Vagina (tissue), 2 donors: ENCODE measurements around the gene VAV1.

Source experiments
- CTCF ChIP-seq, 3 experiments: fragments of 450-650 bp in 2 of 3; fragments of 200-600 bp in 1 of 3; sonication (generic) in 1 of 3; IDR thresholded peaks; one replicate each; pipeline ENCODE4 v1.5.1; 2017 to 2019; ENCODE audit warnings: antibody characterized with exemption in 3 of 3, mild to moderate bottlenecking in 2 of 3, moderate library complexity in 2 of 3
- POLR2A ChIP-seq, 2 donors: fragments of 450-650 bp; IDR thresholded peaks; one replicate each; pipeline ENCODE4 v1.6.1; 2017; ENCODE audit warnings: antibody characterized with exemption in 2 of 2, mild to moderate bottlenecking in 2 of 2, moderate library complexity in 2 of 2
- POLR2AphosphoS5 ChIP-seq, 2 donors: sonication (generic); formaldehyde crosslinking; IDR thresholded peaks; one replicate each; pipeline ENCODE4 v1.9.0; 2017; ENCODE audit warnings: antibody characterized with exemption in 2 of 2, mild to moderate bottlenecking in 2 of 2, low read depth in 1 of 2; ENCODE audit not compliant: insufficient read depth in 1 of 2

- TF ChIP-seq CTCF (IDR thresholded peaks at IDR 0.05) (peak in 2 of 3 experiments; percentile 35 to 36), POLR2A (IDR thresholded peaks at IDR 0.05) (no peak), POLR2AphosphoS5 (IDR thresholded peaks at IDR 0.05; ENCODE audit: insufficient read depth in 1 of 2, low read depth in 1 of 2) (peak; percentile 47 to 69)
These were observed 19.1 kb upstream of the VAV1 start for GRCh38 chr19:6753178-6754031.
